ENCODE measurements around the gene NSDHL. TPM values are rescaled to one million over a fixed set of nuclear protein-coding genes. Genes with fewer than 3 reads are reported as not detected.

The NSDHL gene
- total RNA-seq, 4 donors from 2014 or later, result 41.0 to 63.7 (median 57.4) TPM

DNA sequence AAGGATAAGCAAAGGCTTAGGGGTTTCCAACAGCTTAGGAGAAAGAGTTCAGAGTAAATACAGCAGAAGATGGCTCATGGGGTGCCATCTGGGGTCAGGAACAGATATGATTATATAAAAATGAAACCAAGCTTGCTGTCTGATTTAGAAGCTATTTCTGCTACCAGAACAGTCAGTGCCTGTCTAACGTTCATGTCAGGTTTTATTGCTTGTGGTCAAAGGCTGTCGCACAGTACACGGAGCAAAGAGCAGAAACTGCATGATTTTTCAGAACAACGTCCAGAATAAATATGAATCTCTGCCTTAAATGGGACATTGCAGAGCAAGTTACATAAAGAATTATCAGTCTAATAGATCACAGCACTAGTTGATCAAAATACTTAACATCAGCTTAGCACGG is 17.7 kb upstream of the NSDHL start:
- no peak for DNase-seq
- no peaks in the 10 kb centered on the region for H3K4me1 ChIP-seq
- WGBS, 2 donors, result 31 to 49% methylated on average over 2 to 5 of the region's 5 CpGs
- H3K4me3 ChIP-seq, result no peak overlapping the region
- TF ChIP-seq POLR2A (IDR thresholded peaks at IDR 0.05), result no peak
- TF ChIP-seq, protein P1, sequence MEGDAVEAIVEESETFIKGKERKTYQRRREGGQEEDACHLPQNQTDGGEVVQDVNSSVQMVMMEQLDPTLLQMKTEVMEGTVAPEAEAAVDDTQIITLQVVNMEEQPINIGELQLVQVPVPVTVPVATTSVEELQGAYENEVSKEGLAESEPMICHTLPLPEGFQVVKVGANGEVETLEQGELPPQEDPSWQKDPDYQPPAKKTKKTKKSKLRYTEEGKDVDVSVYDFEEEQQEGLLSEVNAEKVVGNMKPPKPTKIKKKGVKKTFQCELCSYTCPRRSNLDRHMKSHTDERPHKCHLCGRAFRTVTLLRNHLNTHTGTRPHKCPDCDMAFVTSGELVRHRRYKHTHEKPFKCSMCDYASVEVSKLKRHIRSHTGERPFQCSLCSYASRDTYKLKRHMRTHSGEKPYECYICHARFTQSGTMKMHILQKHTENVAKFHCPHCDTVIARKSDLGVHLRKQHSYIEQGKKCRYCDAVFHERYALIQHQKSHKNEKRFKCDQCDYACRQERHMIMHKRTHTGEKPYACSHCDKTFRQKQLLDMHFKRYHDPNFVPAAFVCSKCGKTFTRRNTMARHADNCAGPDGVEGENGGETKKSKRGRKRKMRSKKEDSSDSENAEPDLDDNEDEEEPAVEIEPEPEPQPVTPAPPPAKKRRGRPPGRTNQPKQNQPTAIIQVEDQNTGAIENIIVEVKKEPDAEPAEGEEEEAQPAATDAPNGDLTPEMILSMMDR (IDR thresholded peaks at IDR 0.05), result no peak
- no peaks in the 10 kb centered on the region for H3K9me3 ChIP-seq
- intact Hi-C loops (cut with DNase I), result no loop called here
- no peak overlapping the region for H3K27ac ChIP-seq
- no peaks in the 10 kb centered on the region for H3K36me3 ChIP-seq
- H3K27me3 ChIP-seq, result no peaks in the 10 kb centered on the region

DNA sequence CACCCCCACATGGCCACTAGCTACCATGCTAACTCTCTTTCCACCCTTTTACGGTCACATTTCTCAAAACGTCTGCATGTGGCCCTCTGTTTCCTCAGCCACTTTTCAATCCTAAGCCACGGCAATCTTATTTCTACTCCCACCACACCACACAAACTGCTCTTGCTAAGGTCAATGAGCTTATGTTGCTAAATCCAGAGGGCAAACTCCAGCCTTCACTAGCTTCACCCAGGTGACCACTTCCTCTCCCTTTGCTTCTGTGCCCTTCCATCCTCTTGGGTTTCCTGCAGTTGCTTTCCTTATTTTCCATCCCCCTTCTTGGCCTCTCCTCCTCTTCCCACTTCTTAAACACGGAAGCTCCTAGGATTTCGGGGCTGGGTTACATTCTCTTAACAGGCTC is 16.8 kb upstream of the NSDHL start:
- Histone ChIP-seq H3K4me1 (no peaks in the 10 kb centered on the region), H3K9me3 (no peaks in the 10 kb centered on the region), H3K27me3 (no peaks in the 10 kb centered on the region), H3K27ac (no peak overlapping the region), H3K4me3 (no peak overlapping the region), H3K36me3 (no peaks in the 10 kb centered on the region)
- TF ChIP-seq, protein P1 (IDR thresholded peaks at IDR 0.05), result no peak
- no peak for TF ChIP-seq POLR2A (IDR thresholded peaks at IDR 0.05)
- 60 to 80% methylated on average over 5 of the region's 5 CpGs for WGBS, 2 donors
- intact Hi-C loops (cut with DNase I), result no loop called here
- DNase-seq, result no peak

DNA sequence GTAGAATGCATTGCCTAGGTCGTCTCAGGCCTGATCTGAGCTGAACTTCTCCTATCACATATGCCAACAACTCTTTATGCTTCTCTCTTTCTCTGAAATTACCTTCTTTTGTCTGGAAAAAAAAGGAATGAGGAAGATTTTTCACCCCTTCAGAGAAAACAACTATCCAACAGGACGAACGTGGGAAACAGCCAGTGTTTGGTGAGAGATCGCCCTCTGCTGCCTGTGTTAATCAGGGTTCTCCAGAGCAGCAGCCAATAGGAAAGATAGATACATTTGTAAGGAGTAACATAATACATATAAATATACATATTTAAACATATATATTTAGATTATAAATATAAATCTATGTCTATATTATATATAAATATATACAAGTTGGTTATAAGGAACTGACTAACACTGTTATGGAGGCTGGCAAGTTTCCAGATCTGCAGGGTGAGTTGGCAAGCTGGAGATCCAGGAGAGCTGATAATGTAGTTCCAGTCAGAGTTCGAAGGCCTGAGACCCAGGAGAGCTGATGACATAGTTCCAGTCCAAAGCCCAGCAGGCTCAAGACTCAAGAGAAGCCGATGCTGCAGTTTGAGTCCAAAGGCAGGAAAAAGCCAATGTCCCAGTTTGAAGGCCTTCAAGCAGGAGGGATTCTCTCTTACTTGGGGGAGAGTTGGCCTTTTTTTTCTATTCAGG is 13.6 kb upstream of the NSDHL start:
- intact Hi-C loops (cut with DNase I), result no loop called here
- 11 to 24% methylated on average over 4 to 6 of the region's 6 CpGs for WGBS, 2 donors

DNA sequence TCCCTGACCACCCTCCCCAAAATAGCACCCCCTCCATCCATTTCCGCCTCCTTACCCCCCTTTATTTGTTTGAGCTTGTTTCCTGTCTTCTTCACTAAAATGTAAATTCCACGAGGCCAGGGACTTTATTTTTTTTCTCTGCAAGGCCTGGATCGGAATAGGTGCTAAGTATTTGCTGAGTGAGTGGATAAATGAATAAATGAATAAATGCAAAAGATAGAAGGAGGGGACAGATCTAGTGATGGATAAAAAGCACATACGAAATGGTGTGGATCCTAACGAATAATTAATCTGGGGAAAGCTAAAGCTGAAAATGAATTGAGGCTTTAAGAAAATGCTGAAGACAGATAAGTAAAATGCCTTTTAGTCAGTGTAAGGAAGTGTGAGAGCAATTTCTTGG is 12.5 kb upstream of the NSDHL start:
- intact Hi-C loops (cut with DNase I), result no loop called here
- Histone ChIP-seq H3K9me3 (no peaks in the 10 kb centered on the region), H3K4me3 (no peak overlapping the region), H3K4me1 (peaks cover 0 to 15% (median 0%) of the 10 kb centered on the region in 3 donors), H3K36me3 (no peaks in the 10 kb centered on the region), H3K27me3 (no peaks in the 10 kb centered on the region), H3K27ac (no peak overlapping the region)
- 55 to 64% methylated on average over 2 to 4 of the region's 5 CpGs for WGBS, 2 donors
- TF ChIP-seq, protein P1 (IDR thresholded peaks at IDR 0.05), result no peak
- no peak for TF ChIP-seq POLR2A (IDR thresholded peaks at IDR 0.05)
- no peak for DNase-seq

More for the DNA sequence above, 13.6 kb upstream of the NSDHL start:
- Histone ChIP-seq H3K4me1 (peaks cover 0 to 4% (median 0%) of the 10 kb centered on the region in 3 donors), H3K27ac (no peak overlapping the region), H3K36me3 (no peaks in the 10 kb centered on the region), H3K27me3 (no peaks in the 10 kb centered on the region), H3K9me3 (no peaks in the 10 kb centered on the region), H3K4me3 (no peak overlapping the region)
- no peak for TF ChIP-seq POLR2A (IDR thresholded peaks at IDR 0.05)
- TF ChIP-seq, protein P1 (IDR thresholded peaks at IDR 0.05), result peak in 5 of 6 experiments; percentile 13 to 40 (median 28)
- DNase-seq, result no peak

DNA sequence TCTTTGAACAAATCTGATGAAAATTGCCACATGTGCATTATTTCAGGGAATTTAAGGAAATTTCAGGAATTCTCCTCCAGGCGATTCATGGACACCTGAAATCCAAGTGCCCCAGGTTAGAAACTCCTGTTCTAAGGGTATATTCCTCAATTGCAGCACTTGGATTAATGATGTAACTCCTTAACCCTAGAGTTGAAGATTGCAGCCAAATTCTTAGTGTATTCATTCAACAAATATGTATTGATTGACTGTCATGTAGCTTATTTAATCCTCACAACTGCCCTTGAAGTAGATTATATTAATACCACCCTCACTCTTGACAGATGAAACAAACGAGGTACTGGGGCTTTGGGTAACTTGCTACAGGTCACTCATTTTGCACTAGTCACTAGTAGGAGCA is 11.6 kb upstream of the NSDHL start:
- H3K36me3 ChIP-seq, result no peaks in the 10 kb centered on the region
- H3K27me3 ChIP-seq, result no peaks in the 10 kb centered on the region
- H3K4me1 ChIP-seq, result peaks cover 0 to 15% (median 0%) of the 10 kb centered on the region in 3 donors
- DNase-seq, result no peak
- TF ChIP-seq, protein P1 (IDR thresholded peaks at IDR 0.05), result no peak
- no peak for TF ChIP-seq POLR2A (IDR thresholded peaks at IDR 0.05)
- WGBS, 2 donors, result 20 to 32% methylated on average over 1 to 2 of the region's 2 CpGs
- intact Hi-C loops (cut with DNase I), result no loop called here
- no peaks in the 10 kb centered on the region for H3K9me3 ChIP-seq
- H3K27ac ChIP-seq, result no peak overlapping the region
- no peak overlapping the region for H3K4me3 ChIP-seq

Measured in esophagus squamous epithelium (tissue), 5 donors.